Measurements from ENCODE around the gene ITGAD.
"Not testable (repeated sequence)": the region's sequence is repeated elsewhere in the genome, so short reads cannot be mapped to it uniquely, and the experiment has no call there.

The ITGAD gene

DNA sequence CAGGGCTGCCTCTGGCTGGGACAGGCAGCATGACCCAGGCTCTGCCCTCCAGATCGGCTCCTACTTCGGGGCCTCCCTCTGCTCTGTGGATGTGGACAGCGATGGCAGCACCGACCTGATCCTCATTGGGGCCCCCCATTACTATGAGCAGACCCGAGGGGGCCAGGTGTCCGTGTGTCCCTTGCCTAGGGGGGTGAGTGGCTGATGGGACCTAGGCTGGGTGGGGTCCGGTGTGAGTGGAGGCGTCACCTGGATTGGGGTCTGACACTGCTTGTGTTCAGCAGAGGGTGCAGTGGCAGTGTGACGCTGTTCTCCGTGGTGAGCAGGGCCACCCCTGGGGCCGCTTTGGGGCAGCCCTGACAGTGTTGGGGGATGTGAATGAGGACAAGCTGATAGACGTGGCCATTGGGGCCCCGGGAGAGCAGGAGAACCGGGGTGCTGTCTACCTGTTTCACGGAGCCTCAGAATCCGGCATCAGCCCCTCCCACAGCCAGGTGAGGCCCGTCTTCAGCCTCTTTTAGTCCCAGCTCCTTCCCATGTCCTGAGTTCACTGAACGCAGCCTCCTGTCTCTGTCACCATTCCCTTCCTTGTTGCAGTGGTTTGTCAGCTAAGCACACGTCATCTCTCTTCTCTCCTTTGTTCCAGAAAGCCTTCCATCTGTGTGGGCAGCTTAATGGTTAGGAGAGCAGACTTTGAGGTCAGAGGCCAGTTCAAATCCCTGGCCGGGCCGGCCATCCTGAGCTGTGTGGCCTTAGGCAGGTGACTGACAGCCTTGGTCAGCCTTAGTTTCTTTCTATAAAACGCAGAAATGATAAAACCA lies 18.1 kb downstream of the ITGAD start:
- no peaks in the 10 kb centered on the region for H3K36me3 Mint-ChIP-seq
- no peaks in the 10 kb centered on the region for H3K4me1 Mint-ChIP-seq
- no peak overlapping the region for H3K27ac Mint-ChIP-seq
- no peaks in the 10 kb centered on the region for H3K9me3 Mint-ChIP-seq
- H3K4me3 Mint-ChIP-seq, result no peak overlapping the region
- H3K27me3 Mint-ChIP-seq, result no peaks in the 10 kb centered on the region

DNA sequence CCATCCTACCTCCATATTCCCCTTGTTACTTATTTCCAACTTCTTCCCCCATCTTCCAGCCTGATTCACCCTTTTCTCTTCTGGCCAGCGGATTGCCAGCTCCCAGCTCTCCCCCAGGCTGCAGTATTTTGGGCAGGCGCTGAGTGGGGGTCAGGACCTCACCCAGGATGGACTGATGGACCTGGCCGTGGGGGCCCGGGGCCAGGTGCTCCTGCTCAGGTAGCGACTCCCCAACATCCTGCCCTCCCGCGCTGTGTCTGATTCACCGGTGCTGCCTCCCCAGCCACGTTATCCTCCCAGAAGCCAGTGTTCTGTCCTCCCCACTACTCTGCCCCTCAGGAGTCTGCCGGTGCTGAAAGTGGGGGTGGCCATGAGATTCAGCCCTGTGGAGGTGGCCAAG lies 19.6 kb downstream of the ITGAD start:
- Mint-ChIP-seq H3K27me3 (no peaks in the 10 kb centered on the region), H3K27ac (no peak overlapping the region), H3K36me3 (no peaks in the 10 kb centered on the region), H3K9me3 (no peaks in the 10 kb centered on the region), H3K4me1 (peaks cover 4% of the 10 kb centered on the region), H3K4me3 (no peak overlapping the region)

DNA sequence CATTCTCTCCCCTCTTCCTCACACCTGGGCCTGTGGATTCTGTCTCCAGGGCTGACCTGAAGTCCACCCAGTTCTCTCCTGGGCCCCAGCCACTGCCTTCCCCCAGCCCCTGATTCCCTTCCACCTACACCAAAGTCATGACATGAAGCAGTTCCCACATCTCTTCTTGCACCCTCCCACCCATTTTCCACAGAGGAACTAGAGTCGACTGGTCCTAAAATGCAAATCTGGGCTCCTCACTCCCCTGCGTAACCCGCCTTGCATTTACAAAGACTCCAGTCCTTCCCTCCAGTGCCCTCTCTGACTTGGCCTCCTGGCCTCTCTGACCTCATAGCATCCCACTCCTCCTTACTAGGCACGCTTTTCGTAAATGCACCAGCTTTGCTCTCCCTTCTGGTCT lies 20.2 kb downstream of the ITGAD start:
- Mint-ChIP-seq H3K27me3 (no peaks in the 10 kb centered on the region), H3K27ac (no peak overlapping the region), H3K36me3 (no peaks in the 10 kb centered on the region), H3K4me3 (no peak overlapping the region), H3K4me1 (peaks cover 4% of the 10 kb centered on the region), H3K9me3 (no peaks in the 10 kb centered on the region)

DNA sequence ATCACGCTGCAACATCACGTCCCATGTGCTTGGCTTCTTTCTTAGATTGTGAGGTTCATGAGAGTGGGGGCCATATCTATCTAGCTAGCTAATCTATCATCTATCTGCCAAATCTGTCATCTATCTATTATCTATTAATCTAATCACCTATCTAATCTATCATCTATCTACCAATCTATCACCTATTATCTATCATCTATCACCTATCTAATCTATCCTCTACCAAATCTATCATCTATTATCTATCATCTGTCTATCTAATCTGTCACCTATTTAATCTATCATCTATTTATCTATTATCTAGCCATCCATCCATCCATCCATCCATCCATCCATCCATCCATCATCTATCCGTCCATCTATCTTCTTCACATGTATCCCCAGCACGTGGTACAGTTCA lies 20.8 kb downstream of the ITGAD start:
- no peak overlapping the region for H3K4me3 Mint-ChIP-seq
- H3K36me3 Mint-ChIP-seq, result no peaks in the 10 kb centered on the region
- no peaks in the 10 kb centered on the region for H3K27me3 Mint-ChIP-seq
- no peaks in the 10 kb centered on the region for H3K9me3 Mint-ChIP-seq
- H3K4me1 Mint-ChIP-seq, result peaks cover 4% of the 10 kb centered on the region
- H3K27ac Mint-ChIP-seq, result no peak overlapping the region

DNA sequence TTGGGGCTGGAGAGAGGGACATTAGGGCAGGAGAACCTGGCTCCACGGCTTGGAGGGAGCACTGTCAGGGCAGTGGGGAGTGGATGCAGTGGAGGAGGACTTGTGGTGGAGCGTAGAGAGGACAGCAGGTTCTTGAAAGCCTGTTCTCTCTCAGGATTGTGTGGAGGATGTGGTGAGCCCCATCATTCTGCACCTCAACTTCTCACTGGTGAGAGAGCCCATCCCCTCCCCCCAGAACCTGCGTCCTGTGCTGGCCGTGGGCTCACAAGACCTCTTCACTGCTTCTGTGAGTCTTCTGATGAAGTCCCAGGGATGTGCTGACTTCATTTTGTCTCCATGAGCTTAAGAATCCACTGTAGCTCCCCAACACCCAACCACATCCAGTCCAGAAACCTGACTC lies 21.6 kb downstream of the ITGAD start:
- H3K36me3 Mint-ChIP-seq, result no peaks in the 10 kb centered on the region
- H3K27ac Mint-ChIP-seq, result no peak overlapping the region

DNA sequence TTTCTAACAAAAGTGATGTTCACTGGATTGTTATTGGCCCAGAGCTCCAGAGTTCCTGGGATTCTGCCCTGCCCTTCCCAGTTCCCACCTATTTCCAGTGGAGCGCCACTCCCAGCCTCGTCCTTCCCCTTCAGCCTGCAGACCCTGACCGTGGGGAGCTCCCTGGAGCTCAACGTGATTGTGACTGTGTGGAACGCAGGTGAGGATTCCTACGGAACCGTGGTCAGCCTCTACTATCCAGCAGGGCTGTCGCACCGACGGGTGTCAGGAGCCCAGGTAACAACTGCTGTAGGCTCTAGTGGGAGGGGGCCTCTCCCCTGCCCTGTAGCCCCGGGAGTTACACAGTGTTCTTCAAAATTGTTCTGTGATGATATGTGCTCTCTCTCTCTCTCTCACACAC lies 23.2 kb downstream of the ITGAD start:
- Mint-ChIP-seq H3K27me3 (no peaks in the 10 kb centered on the region), H3K36me3 (no peaks in the 10 kb centered on the region), H3K27ac (no peak overlapping the region), H3K9me3 (no peaks in the 10 kb centered on the region), H3K4me1 (peaks cover 4% of the 10 kb centered on the region), H3K4me3 (no peak overlapping the region)

More for the DNA sequence above, 21.6 kb downstream of the ITGAD start:
- Mint-ChIP-seq H3K27me3 (no peaks in the 10 kb centered on the region), H3K4me1 (peaks cover 4% of the 10 kb centered on the region), H3K9me3 (no peaks in the 10 kb centered on the region), H3K4me3 (no peak overlapping the region)

DNA sequence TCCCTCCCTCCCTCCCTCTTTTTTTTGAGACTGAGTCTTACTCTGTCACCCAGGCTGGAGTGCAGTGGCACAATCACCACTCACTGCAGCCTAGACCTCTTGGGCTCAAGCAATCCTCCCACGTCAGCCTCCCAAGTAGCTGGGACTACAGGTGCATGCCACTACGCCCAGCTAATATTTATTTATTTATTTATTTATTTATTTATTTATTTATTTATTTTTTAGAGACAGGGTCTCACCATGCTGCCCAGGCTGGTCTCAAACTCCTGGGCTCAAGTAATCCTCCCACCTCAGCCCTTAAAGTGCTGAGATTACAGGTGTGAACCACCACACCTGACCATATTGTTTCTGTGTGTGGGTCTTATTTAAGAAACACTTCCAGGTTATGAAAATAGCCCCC lies 23.9 kb downstream of the ITGAD start:
- not testable (repeated sequence) for H3K9me3 Mint-ChIP-seq, H3K36me3 Mint-ChIP-seq, H3K4me1 Mint-ChIP-seq, H3K27ac Mint-ChIP-seq, H3K4me3 Mint-ChIP-seq, H3K27me3 Mint-ChIP-seq

DNA sequence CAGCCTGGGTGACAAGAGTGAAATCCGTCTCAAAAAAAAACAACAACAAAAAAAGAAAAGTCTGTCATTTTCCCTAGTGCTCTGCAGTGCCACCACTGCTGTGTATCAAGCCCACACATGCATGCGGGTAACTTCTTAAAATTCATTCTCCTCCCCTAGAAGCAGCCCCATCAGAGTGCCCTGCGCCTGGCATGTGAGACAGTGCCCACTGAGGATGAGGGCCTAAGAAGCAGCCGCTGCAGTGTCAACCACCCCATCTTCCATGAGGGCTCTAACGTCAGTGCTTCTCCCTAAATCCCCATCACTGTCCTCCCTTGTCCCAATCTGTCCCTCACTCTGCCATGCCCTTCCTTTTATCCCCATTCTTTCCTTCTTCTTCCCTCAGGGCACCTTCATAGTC lies 24.8 kb downstream of the ITGAD start:
- Mint-ChIP-seq H3K4me3 (no peak overlapping the region), H3K27ac (no peak overlapping the region), H3K27me3 (peaks cover under 1% of the 10 kb centered on the region), H3K9me3 (no peaks in the 10 kb centered on the region), H3K36me3 (no peaks in the 10 kb centered on the region), H3K4me1 (peaks cover 4% of the 10 kb centered on the region)

DNA sequence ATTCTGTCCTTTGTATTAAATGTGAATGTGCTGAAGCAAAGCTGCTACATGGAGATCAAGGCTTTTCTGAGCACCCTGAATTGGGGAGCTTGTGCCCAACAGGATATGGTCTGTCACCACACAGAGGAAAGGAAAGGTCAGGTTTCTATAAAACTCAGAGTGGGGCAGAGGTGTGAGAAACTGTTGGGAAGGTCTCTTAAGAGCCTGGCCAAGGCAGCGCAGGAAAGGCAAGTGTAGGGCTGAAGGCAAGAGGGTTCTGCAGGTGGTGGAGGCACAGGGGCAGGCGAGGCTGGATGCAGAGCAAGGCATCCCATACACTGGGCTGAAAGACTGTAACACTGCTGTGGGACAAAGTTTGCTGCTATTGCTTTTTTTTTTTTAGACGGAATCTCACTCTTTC lies 26.9 kb downstream of the ITGAD start:
- H3K4me3 Mint-ChIP-seq, result no peak overlapping the region
- peaks cover 4% of the 10 kb centered on the region for H3K4me1 Mint-ChIP-seq
- H3K9me3 Mint-ChIP-seq, result no peaks in the 10 kb centered on the region

DNA sequence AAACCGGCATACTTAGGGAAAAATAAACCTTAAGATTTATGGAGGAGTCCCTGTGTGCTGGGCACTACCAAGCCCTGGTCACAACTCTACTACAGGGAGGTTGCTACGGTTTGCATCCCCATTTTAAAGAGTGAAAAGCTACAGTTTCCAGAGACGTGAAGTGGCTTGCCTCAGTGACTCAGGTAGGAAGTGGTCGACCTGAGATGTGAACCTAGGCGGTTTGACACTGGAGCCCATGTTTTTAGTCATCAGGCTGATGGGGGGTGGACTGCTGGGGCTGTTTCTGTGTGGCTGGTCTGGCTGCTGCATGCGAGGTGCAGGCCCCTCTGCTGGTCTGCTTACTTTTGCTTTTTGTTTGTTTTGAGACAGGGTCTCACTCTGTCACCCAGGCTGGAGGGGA lies 28.5 kb downstream of the ITGAD start:
- Mint-ChIP-seq H3K27ac (no peak overlapping the region), H3K27me3 (peaks cover 2% of the 10 kb centered on the region), H3K9me3 (no peaks in the 10 kb centered on the region), H3K36me3 (no peaks in the 10 kb centered on the region), H3K4me1 (peaks cover 2% of the 10 kb centered on the region), H3K4me3 (no peak overlapping the region)

More for the DNA sequence above, 26.9 kb downstream of the ITGAD start:
- H3K36me3 Mint-ChIP-seq, result no peaks in the 10 kb centered on the region
- peaks cover 2% of the 10 kb centered on the region for H3K27me3 Mint-ChIP-seq
- H3K27ac Mint-ChIP-seq, result no peak overlapping the region

DNA sequence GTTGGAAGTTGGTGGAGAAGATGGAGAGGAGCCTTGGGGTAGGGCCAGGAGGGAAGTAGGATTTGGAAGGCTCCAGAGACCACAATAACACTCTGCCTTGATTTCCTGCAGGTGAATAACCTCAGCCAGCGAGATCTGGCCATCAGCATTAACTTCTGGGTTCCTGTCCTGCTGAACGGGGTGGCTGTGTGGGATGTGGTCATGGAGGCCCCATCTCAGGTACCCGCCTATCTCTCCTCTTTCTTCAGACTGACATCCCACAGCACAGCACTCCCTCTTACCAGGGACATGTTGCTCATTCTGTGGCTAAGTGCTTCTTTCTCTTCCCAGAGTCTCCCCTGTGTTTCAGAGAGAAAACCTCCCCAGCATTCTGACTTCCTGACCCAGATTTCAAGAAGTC lies 30.1 kb downstream of the ITGAD start:
- Mint-ChIP-seq H3K27ac (no peak overlapping the region), H3K36me3 (no peaks in the 10 kb centered on the region), H3K9me3 (no peaks in the 10 kb centered on the region), H3K4me1 (no peaks in the 10 kb centered on the region), H3K4me3 (no peak overlapping the region), H3K27me3 (peaks cover 2% of the 10 kb centered on the region)

DNA sequence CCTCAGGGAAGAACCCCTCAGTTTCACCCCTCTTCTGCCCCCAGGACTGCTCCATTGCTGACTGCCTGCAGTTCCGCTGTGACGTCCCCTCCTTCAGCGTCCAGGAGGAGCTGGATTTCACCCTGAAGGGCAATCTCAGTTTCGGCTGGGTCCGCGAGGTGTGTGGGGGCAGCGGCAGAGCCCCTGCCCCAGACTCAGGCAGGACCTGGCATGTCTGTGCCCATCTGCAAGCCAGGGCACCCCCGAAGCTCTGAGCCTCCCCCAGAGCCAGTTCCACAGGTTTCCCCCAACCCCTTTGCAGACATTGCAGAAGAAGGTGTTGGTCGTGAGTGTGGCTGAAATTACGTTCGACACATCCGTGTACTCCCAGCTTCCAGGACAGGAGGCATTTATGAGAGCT lies 30.7 kb downstream of the ITGAD start:
- no peak overlapping the region for H3K4me3 Mint-ChIP-seq
- peaks cover 2% of the 10 kb centered on the region for H3K27me3 Mint-ChIP-seq
- no peaks in the 10 kb centered on the region for H3K9me3 Mint-ChIP-seq
- H3K27ac Mint-ChIP-seq, result peak overlapping the region; percentile 62
- H3K4me1 Mint-ChIP-seq, result no peaks in the 10 kb centered on the region
- no peaks in the 10 kb centered on the region for H3K36me3 Mint-ChIP-seq

DNA sequence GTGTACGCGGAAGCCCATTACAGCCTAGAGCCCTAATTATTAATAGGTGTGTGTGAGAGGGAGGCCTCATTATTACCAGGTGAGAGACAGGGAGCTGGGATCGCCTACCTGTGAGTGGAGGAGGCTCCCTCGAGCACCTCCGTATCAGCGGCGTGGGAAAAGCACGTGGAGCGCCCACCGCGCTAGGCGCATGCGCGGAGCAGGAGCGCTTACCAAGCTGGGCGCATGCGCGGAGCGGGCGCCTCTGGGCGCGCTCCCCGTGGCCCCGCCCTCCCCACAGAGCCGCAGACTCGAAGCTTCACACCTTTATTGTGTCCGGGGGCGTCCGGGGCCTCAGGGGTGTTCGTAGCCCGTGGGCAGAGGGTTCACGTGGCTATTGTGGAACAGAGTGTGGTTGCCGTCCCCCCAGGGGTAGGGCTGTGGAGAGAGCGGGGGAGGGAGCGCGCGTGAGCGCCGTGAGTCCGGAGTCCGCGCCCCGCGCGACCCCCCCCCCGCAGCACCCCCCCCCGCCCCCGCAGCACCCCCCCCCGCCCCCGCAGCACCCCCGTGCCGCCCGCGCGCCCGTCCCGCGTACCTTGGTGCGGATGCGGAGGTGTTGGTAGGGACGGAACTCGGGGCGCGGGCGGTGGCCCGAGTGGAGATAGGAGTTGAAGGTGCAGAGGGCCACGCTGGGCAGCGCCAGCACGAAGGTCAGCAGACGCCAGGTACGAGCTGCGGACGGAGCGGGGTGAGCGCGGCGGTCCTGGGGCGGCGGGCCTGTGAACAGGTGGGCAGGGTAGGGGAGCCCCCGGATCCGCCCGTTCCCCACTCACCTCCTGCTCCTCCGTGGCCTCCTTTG lies 34.5 kb downstream of the ITGAD start:
- Mint-ChIP-seq H3K27me3 (peaks cover 2% of the 10 kb centered on the region), H3K27ac (peak overlapping the region; percentile 12), H3K4me3 (peak overlapping the region; percentile 23), H3K36me3 (no peaks in the 10 kb centered on the region), H3K9me3 (no peaks in the 10 kb centered on the region), H3K4me1 (no peaks in the 10 kb centered on the region)

DNA sequence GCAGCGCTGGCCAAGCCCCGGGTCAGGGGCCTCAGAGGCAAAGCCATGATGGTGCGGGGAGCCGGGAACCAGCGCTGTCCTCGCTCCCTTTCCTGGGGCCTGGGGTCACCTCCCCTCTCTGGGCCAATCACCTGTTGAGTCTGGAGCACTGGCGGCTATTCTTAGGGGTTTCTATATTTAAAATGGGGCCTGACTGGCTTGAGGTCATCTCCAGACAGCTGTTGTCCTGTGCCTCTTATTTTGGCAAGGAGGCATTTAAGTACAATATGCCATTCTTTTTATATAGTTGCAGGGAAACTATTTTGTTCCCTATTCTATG lies 35.1 kb downstream of the ITGAD start, which contains the start of gene COX6A2:
Gene COX6A2, minus strand, starts transcription at position 82 of the 319 bp plus-strand sequence. Its CDS starts 35 bp downstream, at position 47.
- Mint-ChIP-seq H3K27me3 (no peaks in the 10 kb centered on the region), H3K27ac (peak within 1 kb of the TSS; percentile 12), H3K4me1 (no peaks in the 10 kb centered on the region), H3K4me3 (peak within 1 kb of the TSS; percentile 23), H3K9me3 (no peaks in the 10 kb centered on the region), H3K36me3 (no peaks in the 10 kb centered on the region)

DNA sequence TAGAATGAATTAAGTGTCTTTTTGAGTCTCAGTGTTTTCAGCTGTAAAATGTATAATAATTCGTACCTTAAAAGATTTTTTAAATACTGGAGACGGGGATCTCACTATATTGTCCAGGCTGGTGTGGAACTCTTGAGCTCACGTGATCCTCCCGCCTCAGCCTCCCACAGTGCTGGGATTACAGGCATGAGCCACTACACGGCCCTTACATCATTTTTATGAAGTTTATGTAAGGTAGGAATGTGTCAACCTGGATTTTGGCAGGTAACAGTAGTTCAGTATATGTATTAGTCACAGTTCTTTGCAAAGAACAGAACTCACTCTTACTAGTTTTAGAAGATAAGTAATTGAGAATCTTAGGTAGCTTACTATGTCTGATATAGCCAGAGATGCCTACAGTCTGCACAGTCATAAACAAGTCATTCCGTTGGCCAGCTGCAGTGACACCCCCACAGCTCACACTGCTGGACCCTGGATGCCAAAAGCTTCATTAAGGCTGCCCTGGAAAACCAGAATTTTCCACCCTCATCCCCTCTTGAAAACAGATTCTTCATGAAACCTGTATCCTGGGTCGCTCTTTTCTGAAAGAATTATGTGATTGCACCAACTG lies 35.6 kb downstream of the ITGAD start:
- Mint-ChIP-seq H3K4me1 (no peaks in the 10 kb centered on the region), H3K27ac (no peak overlapping the region), H3K36me3 (no peaks in the 10 kb centered on the region), H3K27me3 (no peaks in the 10 kb centered on the region), H3K9me3 (no peaks in the 10 kb centered on the region), H3K4me3 (no peak overlapping the region)

DNA sequence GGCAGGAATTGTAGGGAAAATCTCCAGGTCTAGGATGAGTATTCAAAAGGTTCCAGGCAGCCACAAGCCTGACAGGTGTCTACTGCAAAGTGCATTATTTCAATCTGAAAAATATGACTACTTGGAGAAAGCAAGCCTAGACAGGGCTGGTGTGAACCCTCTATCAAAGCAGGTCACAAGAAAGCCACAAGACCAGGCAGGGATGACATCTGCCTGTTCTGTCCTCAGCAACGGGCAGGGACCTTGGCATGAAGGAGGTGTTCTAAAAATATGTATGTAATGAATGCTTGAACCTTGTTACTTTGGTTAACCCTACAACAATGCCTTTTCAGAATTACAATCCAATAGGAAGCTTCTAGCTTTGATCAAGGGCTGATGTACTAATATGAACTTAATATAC lies 36.2 kb downstream of the ITGAD start:
- no peak overlapping the region for H3K4me3 Mint-ChIP-seq
- H3K27me3 Mint-ChIP-seq, result no peaks in the 10 kb centered on the region
- H3K9me3 Mint-ChIP-seq, result no peaks in the 10 kb centered on the region
- no peaks in the 10 kb centered on the region for H3K4me1 Mint-ChIP-seq
- H3K27ac Mint-ChIP-seq, result no peak overlapping the region
- no peaks in the 10 kb centered on the region for H3K36me3 Mint-ChIP-seq

Measured in activated naive CD4-positive, alpha-beta T cell treated with anti-CD3 and anti-CD28 coated beads, Interleukin-2, amount 50 U/mL, for 24 hours (primary cell).